Fibroblast of skin of back (primary cell): ENCODE results near the gene CELA3A.
A peak's percentile ranks its signal among the peaks of the same experiment; 100 is the strongest.

Experiments used
- DNase-seq: peaks from one replicate; pipeline ENCODE4 v3.0.0-alpha.2; 2013

Gene CELA3A

DNA sequence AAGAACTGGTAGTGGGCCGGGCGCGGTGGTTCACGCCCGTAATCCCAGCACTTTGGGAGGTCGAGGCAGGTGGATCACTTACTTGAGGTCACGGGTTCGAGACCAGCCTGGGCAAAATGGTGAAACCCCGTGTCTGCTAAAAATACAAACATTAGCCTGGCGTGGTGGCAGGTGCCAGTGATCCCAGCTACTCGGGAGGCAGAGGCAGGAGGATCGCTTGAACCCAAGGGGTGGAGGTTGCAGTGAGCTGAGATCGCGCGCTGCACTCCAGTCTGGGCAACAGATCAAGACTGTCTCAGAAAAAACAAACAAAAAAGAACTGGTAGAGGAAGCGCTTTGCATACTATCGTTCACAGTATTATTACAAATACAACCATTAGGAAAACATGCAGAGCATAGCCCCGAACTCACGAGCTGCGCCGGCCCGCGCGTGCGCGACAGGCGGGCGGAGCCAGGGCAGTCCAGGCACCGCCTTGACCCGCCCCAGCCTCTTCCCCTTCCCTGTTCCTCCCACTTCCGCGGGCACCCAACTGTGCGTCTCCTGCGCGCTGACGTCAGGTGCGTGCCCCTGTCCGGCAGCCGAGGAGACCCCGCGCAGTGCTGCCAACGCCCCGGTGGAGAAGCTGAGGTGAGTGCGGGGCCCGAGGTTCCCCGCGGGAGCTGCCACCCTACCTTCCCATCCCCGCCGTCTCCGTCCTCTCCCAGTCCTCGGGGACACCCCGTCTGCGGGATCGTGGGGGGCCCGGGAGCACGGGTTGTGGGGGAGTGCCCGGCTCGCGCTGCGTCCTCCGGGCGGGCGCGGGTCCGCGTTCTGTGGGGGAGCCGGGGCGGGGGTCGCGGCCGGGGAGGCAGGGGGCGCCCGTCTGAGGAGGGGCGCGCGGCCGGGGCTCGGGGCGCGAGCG lies 50.9 kb downstream of the CELA3A start, which contains the start of gene CDC42:
CDC42 (plus strand) TSS at position 595 of the 902 bp plus-strand sequence. CDS start 25,770 bp downstream, outside the sequence.
- peak; percentile 96 for DNase-seq

DNA sequence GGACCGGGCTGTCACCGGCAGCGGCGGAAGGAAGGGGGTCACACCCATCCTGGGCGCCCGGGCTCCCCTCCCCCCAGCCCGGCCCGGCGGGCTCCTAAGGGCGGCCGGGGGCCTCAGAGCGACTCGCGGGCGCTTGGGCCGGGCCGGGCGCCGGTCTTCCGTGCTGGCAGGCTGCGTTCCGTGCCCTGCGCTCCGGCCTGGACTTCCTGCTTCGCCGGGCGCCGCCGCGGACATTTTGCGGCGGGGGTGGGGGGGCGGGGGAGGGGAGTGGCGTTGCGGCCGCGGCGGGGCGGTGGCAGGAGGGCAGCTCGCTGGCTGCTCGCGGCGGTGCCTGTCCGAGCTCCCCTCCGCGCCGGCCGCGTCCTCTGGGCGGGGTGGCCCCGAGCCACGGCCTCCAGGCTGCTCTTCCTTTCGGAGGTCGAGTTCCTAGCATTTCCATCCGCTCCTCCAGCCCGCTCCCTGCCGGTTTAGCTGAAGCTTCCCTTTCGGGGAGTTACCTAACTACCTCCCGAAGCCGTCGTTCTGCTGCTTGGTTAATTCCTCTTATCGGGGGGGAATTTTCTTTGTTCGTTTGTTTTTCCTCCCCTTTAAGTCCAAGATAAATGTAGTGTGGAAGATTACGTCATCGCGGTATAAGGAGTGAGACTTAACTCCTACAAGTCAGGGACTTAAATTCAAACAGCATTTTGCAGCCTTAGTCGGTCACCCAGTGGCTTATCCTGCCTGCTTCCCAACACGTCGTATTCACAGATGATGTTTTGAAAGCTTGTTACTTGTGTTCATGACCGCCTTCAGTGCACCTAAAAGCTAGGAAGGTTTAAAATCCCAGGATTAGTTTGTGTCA lies 51.8 kb downstream of the CELA3A start:
- peak; percentile 77 for DNase-seq

DNA sequence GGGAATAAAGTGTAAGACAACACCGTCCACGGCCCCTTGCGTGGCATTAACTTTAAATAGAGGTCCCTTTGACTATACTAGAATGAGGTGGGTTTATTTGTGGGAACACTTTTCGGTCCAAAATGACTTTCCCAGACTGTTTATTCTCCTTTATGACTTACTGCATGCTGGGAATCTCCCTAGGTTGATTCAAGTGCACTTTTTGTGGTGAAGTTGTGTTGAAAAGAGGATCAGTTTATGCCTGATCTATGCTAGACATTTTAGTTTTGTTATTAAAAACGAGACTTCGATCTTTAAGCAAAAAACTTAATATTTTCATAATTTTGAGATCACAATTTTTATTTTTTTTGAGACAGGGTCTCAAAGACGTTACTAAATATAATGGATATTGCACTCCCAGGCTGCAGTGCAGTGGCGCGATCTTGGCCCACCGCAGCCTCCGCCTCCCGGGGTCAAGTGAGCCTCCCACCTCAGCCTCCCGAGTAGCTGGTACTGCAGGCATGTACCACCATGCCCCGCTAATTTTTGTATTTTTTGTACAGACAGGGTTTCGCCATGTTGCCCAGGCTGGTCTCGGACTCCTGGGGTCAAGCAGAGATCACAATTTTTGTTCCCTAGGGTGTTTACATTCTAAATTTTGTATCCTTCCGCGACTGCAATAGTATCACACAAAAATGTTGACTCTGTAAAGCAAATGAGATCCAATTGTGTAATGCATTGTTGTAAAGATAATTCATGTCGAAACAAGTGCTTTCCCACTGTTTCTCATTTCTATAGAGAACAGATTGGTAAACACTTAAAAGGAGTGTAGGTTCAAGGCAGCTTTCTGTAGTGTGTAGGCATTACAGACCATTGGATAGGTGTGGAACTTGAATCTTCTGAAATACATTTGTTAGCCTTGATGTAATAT lies 52.7 kb downstream of the CELA3A start:
- no peak for DNase-seq

DNA sequence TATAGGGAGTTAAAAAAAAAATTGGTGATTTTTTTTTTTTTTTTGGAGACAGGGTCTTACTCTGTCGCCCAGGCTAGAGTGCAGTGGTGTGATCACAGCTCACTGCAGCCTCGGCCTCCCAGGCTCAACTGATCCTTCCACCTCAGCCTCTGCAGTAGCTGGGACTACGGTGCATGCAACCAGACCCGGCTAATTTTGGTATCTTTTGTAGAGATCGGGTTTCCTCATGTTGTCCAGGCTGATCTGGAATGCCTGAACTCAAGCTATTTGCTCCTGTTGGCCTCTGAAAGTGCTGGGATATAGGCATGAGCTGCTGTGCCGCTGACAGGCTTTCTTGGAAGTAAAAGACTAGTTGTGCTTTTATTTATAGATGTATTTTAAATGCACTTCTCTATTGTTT lies 54.0 kb downstream of the CELA3A start:
- no peak for DNase-seq

DNA sequence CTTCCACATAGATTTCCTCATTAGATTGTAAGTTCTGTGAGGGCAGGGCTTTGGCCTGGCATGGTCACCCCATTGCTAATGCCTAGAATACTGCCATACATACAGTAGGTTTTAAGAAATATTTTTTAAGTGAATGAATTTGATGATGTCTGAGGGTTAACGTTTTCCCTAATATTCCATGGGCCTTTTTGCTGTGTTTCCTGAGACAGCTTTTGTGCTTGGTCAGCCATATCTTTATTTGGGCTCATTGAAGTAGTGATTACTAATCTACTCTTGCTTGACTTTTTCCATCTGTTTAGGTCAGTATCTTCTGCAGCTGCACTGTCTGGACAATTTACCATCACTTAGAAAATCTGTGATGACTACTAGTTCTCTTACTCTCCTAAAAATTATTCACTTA lies 54.6 kb downstream of the CELA3A start:
- DNase-seq: no peak

DNA sequence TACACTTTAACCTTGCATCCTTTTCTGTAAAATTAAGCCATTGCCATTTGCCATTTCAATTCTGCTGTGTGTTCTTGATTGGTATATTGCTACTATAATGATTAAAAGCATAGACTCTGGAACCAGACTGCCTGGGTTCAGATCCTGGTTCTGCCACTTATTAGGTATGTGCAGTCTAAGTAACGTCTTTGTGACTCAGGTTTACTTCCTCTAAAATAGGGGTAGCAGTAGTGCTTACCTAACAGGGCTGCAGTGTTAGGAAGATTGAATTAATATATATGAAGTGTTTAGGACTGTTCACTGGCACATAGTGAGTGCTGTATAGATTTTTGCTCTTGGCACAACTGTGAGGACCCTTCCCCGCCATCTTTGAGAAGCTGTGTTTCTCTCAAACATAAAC lies 55.5 kb downstream of the CELA3A start:
- no peak for DNase-seq

DNA sequence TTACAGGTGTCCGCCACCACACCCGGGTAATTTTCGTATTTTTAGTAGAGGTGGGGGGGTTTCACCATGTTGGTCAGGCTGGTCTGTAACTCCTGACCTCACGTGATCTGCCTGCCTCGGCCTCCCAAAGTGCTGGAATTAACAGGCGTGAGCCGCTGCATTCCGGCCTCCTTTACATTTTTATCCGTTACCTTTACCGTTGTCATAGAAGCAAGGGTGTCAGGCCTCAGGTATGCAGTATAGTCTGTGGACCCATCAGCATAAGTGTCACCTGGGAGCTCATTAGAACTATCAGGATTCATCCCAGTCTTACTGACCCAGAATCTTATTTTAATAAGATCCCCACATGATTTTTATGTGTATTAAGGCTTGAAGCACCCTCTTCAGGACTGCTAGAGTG lies 56.4 kb downstream of the CELA3A start:
- DNase-seq: no peak
